Measurements from ENCODE around the gene PHACTR3. TPM values are rescaled to one million over a fixed set of nuclear protein-coding genes. Genes with fewer than 3 reads are reported as not detected.

Gene PHACTR3
- total RNA-seq, 1 experiment from 2014 or later, result not detected

- TF ChIP-seq CTCF (conservative IDR thresholded peaks at IDR 0.05), result no peak
- no peak overlapping the region for H3K27ac ChIP-seq (ENCODE audit: insufficient read length, low read depth, low read length)
- no peaks in the 10 kb centered on the region for H4K20me1 ChIP-seq (ENCODE audit: control insufficient read depth, insufficient read depth, insufficient read length)
- H2AK5ac ChIP-seq (ENCODE audit: insufficient read length, low read length), result no peak overlapping the region
- no peak overlapping the region for H3K56ac ChIP-seq (ENCODE audit: insufficient read length, low read depth, low read length)
- Mint-ChIP-seq H3K4me3 (no peak overlapping the region), H3K4me1 (no peaks in the 10 kb centered on the region), H3K27ac (no peak overlapping the region), H3K27me3 (ENCODE audit: low read depth) (peaks cover 42% of the 10 kb centered on the region), H3K36me3 (ENCODE audit: insufficient read depth in 1 of 3, low read depth in 3 of 3) (peaks cover 0 to 13% (median 2%) of the 10 kb centered on the region in 3 experiments; a peak in 3 of 7 replicates), H3K9me3 (peaks cover 0 to 93% of the 10 kb centered on the region in 2 experiments; a peak in 2 of 5 replicates)
- no peak overlapping the region for H2BK5ac ChIP-seq (ENCODE audit: insufficient read length, low read length)
- no peak overlapping the region for H3K23ac ChIP-seq (ENCODE audit: insufficient read length, low read depth, low read length)
- no peak overlapping the region for H2BK12ac ChIP-seq (ENCODE audit: insufficient read length, low read depth, low read length)
- WGBS (ENCODE audit: extremely low coverage, insufficient read length, low lambda C conversion rate), result no CpG with 5 or more reads among the region's 6 CpGs
- no peak for DNase-seq
- H3K79me2 ChIP-seq (ENCODE audit: insufficient read depth, low read length), result no peaks in the 10 kb centered on the region
- no peak overlapping the region for H4K91ac ChIP-seq (ENCODE audit: insufficient read length, low read depth, low read length)
- H2BK120ac ChIP-seq (ENCODE audit: low read depth, low read length, poor library complexity, severe bottlenecking), result no peak overlapping the region
- no peak overlapping the region for H3T11ph ChIP-seq (ENCODE audit: low read length)
- H2AFZ ChIP-seq (ENCODE audit: low read length), result no peak overlapping the region
- no peaks in the 10 kb centered on the region for H3K9me3 ChIP-seq (ENCODE audit: control insufficient read depth, low read depth, low read length)
- H3K23me2 ChIP-seq (ENCODE audit: insufficient read length, low read depth, low read length, poor library complexity, severe bottlenecking), result no peaks in the 10 kb centered on the region
- H2BK15ac ChIP-seq (ENCODE audit: low read depth, low read length), result no peak overlapping the region
- no peak overlapping the region for H4K8ac ChIP-seq (replicated peaks; ENCODE audit: insufficient read length, low read depth, low read length)
- H3K18ac ChIP-seq (ENCODE audit: insufficient read length, low read depth, low read length), result no peak overlapping the region
- H3K4me2 ChIP-seq (ENCODE audit: insufficient read depth, insufficient read length, low read length), result no peak overlapping the region
- no peaks in the 10 kb centered on the region for H3K79me1 ChIP-seq (ENCODE audit: insufficient read depth, low read depth, low read length, poor library complexity, severe bottlenecking)
- no peak overlapping the region for H4K5ac ChIP-seq (ENCODE audit: insufficient read length, low read depth, low read length)
- no peak overlapping the region for H3K9ac ChIP-seq (ENCODE audit: extremely low read depth, insufficient read length, low read length)
- H3K27me3 ChIP-seq (ENCODE audit: insufficient read depth, low read length), result no peaks in the 10 kb centered on the region; the same call in 1 of the 2 replicates
- H3K14ac ChIP-seq (ENCODE audit: insufficient read depth, low read length), result no peak overlapping the region; the same call in 1 of the 2 replicates
- H3K4ac ChIP-seq (ENCODE audit: low read depth, low read length), result no peak overlapping the region
- no peak overlapping the region for H2BK20ac ChIP-seq (ENCODE audit: low read depth, low read length, poor library complexity, severe bottlenecking)
- no peaks in the 10 kb centered on the region for H3K4me1 ChIP-seq (ENCODE audit: insufficient read depth, low read length)
Observed at GRCh38 chr20:59624401-59624800, 20.1 kb downstream of the PHACTR3 start.

Measured in H9 (cell line).